HAP-1 (cell line): ENCODE data around the gene ABCF2.

ENCODE experiments used
- DNase-seq, 2 experiments: peaks; one replicate each; pipeline ENCODE4 v3.0.0-alpha.2; 2016 to 2020; ENCODE audit warnings: low spot score in 2 of 2
- H3K27me3 ChIP-seq: fragments of 250-450 bp; sonication (Bioruptor Pico); 2 replicates; pipeline ENCODE4 v1.5.1; 2020; ENCODE audit warnings: low read depth, mild to moderate bottlenecking, moderate library complexity
- H3K36me3 ChIP-seq: fragments of 250-450 bp; sonication (Bioruptor Pico); replicated peaks from 2 replicates; pipeline ENCODE4 v1.5.1; 2020; ENCODE audit warnings: mild to moderate bottlenecking
- H3K4me1 ChIP-seq: fragments of 250-450 bp; sonication (Bioruptor Pico); 2 replicates; pipeline ENCODE4 v1.5.1; 2020; ENCODE audit warnings: mild to moderate bottlenecking
- H3K4me3 ChIP-seq: fragments of 250-450 bp; sonication (Bioruptor Pico); 2 replicates; pipeline ENCODE4 v1.5.1; 2020; ENCODE audit warnings: mild to moderate bottlenecking, moderate library complexity
- H3K9me3 ChIP-seq: fragments of 250-450 bp; sonication (Bioruptor Pico); 2 replicates; pipeline ENCODE4 v1.5.1; 2020; ENCODE audit warnings: mild to moderate bottlenecking, moderate library complexity
- in situ Hi-C: fragments of 300-500 bp; cut with MboI; formaldehyde crosslinking; loops from 3 replicates; pipeline ENCODE4 v1.14.3; 2020; ENCODE audit warnings: low sequenced_read_pairs, inconsistent platforms, mixed read lengths

Gene ABCF2

DNA sequence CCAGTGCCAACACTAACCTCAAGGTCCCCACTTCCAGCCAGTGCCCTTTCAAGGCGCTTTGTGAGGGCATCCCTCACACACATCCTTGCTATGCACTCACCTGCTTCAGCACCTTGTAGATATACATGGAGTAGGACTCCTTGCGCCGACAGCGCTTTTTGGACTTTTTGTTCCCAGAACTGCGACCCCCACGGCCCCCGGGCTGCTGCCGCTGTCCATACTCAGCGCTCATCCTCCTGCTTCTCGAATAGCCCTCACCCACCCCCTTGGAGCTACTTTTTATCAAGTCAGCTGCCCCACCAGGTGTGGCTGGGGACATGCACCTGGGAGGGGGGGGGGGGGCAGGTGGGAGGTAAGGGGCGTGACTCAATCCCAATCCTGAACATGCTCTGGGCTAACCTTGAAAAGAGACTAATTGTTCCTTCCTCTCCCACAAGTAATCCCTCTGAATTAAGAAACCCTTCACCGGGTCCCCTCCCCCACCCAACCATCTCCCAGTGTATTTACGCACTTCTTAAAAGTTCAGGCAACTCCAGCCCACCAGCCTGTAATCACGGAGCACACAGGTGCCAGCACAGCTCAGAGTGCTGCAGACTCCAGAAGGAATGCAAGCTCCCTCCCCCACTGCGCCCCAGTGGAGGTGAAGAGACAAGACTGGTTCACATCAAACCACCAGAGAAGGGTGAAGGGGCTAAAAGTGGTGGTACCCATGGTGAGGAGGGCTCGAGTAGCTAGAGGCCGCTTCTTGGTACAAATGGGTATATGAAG, 16.7 kb downstream of the ABCF2 start, which contains the start of gene H2BK1:
H2BK1 (minus strand) TSS at position 402 of the 768 bp plus-strand sequence; CDS start at position 232, 170 bp downstream.
- Histone ChIP-seq H3K27me3 (peaks cover 8% of the 10 kb centered on the region; the same call in 1 of the 2 replicates), H3K4me1 (no peaks in the 10 kb centered on the region), H3K36me3 (peaks cover 28% of the 10 kb centered on the region), H3K4me3 (no peak within 1 kb of the TSS), H3K9me3 (no peaks in the 10 kb centered on the region)
- in situ Hi-C loops: no loop called here
- no peak for DNase-seq

DNA sequence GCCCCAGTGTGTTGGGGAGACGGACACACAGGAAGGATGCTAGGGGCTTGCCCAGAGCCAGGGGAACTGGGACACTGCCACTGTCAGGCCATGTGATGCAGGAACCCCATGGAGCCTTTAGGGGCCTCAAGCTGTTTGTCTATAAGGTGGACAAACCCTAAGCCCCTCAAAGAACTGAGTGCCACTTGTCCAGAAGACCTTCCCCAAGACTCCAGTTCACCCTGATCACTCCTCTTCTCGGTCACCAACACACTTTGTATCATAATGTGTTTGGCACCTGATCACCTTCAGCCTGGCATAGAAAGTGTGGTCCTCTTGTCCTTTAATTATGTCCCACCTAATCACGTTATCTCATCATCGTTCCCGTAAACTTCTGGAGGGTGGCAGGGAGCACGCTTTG, 17.4 kb downstream of the ABCF2 start:
- H3K27me3 ChIP-seq: peaks cover 13% of the 10 kb centered on the region; the same call in 1 of the 2 replicates
- no peak for DNase-seq
- in situ Hi-C loops: no loop called here
- no peaks in the 10 kb centered on the region for H3K4me1 ChIP-seq
- no peak overlapping the region for H3K4me3 ChIP-seq
- peaks cover 21% of the 10 kb centered on the region for H3K36me3 ChIP-seq
- no peaks in the 10 kb centered on the region for H3K9me3 ChIP-seq

DNA sequence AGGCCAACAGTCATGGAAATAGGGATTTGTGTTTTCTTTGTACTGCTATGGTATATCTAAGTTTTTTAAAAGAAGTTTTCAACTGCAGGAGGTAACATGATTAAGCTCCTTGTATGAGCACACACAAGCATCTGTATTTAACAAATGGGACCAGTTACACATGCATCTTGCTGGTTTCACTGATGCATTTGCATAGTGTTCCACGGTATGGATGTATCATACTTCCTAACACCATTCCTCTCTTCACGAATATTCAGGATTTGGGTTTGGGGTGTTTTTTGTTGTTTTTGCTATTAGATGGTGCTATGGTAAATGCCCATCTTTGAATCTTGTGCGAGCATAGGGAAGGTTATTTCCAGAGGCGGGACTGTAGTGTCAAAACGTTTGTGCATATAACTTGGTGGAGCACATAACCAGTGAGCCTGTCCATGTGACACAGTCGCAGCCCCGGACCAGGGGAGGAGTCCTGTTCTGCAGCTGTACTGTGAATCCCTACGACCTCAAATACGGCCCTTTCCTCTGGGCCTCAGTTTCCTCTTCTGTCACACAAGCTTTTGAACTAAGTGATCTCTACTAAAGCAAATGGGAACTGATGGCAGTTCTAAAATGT, 18.6 kb downstream of the ABCF2 start:
- peaks cover 19% of the 10 kb centered on the region; the same call in 1 of the 2 replicates for H3K27me3 ChIP-seq
- H3K4me3 ChIP-seq: no peak overlapping the region
- in situ Hi-C loops: no loop called here
- H3K4me1 ChIP-seq: no peaks in the 10 kb centered on the region
- no peaks in the 10 kb centered on the region for H3K9me3 ChIP-seq
- no peak for DNase-seq
- peaks cover 9% of the 10 kb centered on the region for H3K36me3 ChIP-seq

DNA sequence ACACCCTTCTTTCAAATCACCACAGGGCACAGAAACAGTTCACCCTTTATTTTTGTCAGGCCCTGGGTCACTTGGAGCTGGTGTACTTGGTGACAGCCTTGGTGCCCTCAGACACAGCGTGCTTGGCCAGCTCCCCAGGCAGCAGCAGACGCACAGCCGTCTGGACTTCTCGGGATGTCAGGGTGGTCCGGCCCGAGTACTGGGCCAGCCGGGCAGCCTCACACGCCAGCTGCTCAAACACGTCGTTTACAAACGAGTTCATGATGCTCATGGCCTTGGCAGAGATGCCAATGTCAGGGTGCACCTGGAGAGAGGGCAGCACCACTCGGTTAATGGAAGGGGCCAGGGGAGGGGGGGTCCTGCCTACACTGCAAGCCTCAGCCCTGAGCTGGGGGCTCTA, 19.2 kb downstream of the ABCF2 start:
- H3K4me1 ChIP-seq: no peaks in the 10 kb centered on the region
- in situ Hi-C loops: no loop called here
- H3K4me3 ChIP-seq: no peak overlapping the region
- DNase-seq: no peak
- peaks cover 21% of the 10 kb centered on the region; the same call in 1 of the 2 replicates for H3K27me3 ChIP-seq
- peaks cover 4% of the 10 kb centered on the region for H3K36me3 ChIP-seq
- no peaks in the 10 kb centered on the region for H3K9me3 ChIP-seq

DNA sequence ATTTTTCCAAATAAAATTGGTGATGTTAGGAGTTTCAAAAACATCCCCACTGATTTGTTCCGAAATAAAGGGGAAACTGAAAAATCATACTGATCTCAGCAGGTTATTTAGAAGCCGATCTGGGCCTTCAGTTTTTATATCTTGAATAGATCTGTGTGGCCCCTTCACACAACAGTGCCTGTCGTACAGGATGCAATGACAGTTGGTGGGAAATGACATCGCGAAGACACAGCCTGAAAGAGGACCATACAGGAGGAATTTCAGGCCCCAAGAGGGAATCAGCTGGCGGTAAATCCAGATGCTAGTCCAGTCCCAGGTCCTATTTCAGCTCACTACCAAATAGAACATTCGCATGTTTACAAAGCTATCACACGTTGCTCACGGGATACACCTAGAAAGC, 19.7 kb downstream of the ABCF2 start:
- Histone ChIP-seq H3K36me3 (peaks cover under 1% of the 10 kb centered on the region; the same call in 1 of the 2 replicates), H3K4me3 (no peak overlapping the region), H3K27me3 (peaks cover 26% of the 10 kb centered on the region; the same call in 1 of the 2 replicates), H3K4me1 (no peaks in the 10 kb centered on the region), H3K9me3 (no peaks in the 10 kb centered on the region)
- in situ Hi-C loops: no loop called here
- no peak for DNase-seq

GRCh38 chr7:151206914-151207313, 20.1 kb downstream of the ABCF2 start:
- in situ Hi-C loops: no loop called here
- H3K4me1 ChIP-seq: no peaks in the 10 kb centered on the region
- H3K9me3 ChIP-seq: no peaks in the 10 kb centered on the region
- no peak overlapping the region for H3K4me3 ChIP-seq
- DNase-seq: no peak
- H3K27me3 ChIP-seq: peaks cover 30% of the 10 kb centered on the region
- H3K36me3 ChIP-seq: no peaks in the 10 kb centered on the region

DNA sequence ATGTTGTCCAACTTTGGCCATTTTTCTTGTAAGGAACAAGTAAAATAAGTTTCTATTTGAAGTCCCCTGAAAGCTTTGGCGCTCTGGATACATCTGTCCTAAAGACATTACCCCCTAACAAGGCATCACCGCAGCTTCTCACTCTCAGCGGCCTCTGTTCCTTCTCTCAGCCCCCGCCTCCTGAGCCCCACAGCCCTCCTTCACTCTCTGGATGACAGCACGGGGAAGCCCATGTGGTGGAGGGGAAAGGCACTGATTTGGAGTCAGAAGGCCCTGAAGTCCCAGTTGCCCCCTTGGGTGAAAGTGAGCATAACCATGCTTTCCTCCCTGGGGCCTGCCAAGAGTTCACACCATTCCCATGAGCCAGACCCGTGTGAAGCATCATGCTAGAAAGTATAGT, 21.3 kb downstream of the ABCF2 start:
- in situ Hi-C loops: no loop called here
- Histone ChIP-seq H3K4me1 (no peaks in the 10 kb centered on the region), H3K27me3 (peaks cover 37% of the 10 kb centered on the region)

DNA sequence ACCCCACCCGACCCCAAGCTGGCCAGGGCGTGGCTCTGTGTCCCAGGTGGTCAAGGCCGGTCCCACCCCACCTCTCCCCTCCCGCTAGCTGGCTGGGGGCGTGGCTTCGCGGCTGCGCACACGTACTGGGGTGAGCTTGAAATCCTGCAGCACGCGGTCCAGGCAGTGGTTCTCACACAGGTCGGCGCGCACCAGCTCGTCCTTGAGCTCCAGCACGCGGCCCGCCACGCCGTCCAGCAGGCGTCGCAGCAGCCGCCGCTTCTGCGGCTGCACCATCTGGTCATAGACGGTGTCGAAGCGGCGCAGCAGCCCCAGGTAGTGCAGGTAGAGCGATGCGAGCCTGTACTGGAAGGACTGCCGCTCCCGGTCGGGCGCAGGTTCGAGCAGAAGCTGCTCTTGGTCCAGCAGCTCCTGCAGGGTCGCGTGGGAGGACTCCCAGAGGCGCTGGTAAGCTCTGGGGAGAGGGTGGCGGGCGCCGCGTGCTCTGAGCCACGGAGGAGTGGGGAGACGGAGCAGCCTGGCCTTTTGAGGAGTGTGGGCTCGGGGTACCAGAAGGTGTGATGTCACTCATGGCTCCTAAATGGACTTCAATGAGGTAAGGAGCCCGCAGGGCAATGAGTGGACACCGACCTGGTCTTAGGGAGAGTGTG, 22.5 kb downstream of the ABCF2 start:
- H3K36me3 ChIP-seq: no peaks in the 10 kb centered on the region
- no peaks in the 10 kb centered on the region for H3K9me3 ChIP-seq
- in situ Hi-C loops: no loop called here
- DNase-seq: no peak
- H3K27me3 ChIP-seq: peaks cover 37% of the 10 kb centered on the region
- H3K4me1 ChIP-seq: no peaks in the 10 kb centered on the region
- no peak overlapping the region for H3K4me3 ChIP-seq

More for the DNA sequence above, 21.3 kb downstream of the ABCF2 start:
- Histone ChIP-seq H3K4me3 (no peak overlapping the region), H3K9me3 (no peaks in the 10 kb centered on the region), H3K36me3 (no peaks in the 10 kb centered on the region)
- DNase-seq: no peak

DNA sequence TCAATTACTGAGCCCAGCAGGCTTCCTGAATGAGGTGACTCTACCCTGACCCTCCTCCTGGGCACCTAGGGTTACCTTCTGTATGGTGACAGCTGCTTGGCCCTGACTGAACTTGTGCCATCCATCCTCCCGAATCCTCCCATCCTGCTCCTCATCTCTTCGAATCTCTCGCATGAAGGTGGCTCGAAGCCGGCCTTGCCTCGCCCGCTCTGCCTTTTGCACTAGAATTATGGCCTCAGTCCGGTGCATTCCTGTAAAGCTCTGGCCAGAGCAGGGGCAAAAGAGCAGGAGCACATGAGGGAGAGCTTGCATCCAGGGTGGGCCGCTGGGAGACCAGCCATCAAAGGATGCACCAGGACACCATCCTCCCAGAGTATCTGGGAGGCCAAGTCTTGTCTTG, 24.2 kb downstream of the ABCF2 start:
- no peak for DNase-seq
- H3K9me3 ChIP-seq: no peaks in the 10 kb centered on the region
- H3K27me3 ChIP-seq: peaks cover 42% of the 10 kb centered on the region

DNA sequence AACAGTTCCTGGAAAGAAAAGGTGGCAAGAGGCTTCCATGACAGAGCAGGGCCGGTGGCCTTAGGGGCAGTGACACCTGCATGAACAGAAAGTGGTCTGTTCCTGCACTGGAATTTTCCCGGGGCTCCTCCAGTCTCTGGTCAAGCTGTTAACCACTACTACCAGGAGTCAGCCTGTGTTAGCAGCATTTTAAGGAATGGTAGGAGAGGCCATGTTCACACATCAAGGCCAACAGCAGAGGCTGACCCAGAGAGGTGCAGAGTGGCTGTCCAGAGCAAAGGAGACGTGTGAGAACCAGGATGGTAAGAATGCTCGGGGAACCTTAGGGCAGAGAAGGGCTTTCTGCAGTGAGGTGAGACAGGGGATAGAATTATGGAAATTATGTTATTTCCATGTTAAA, 25.3 kb downstream of the ABCF2 start:
- Histone ChIP-seq H3K27me3 (peaks cover 45% of the 10 kb centered on the region), H3K4me1 (no peaks in the 10 kb centered on the region), H3K4me3 (no peak overlapping the region), H3K36me3 (no peaks in the 10 kb centered on the region), H3K9me3 (no peaks in the 10 kb centered on the region)
- in situ Hi-C loops: no loop called here
- DNase-seq: no peak

More for the DNA sequence above, 24.2 kb downstream of the ABCF2 start:
- Histone ChIP-seq H3K4me1 (no peaks in the 10 kb centered on the region), H3K36me3 (no peaks in the 10 kb centered on the region), H3K4me3 (no peak overlapping the region)
- in situ Hi-C loops: no loop called here

DNA sequence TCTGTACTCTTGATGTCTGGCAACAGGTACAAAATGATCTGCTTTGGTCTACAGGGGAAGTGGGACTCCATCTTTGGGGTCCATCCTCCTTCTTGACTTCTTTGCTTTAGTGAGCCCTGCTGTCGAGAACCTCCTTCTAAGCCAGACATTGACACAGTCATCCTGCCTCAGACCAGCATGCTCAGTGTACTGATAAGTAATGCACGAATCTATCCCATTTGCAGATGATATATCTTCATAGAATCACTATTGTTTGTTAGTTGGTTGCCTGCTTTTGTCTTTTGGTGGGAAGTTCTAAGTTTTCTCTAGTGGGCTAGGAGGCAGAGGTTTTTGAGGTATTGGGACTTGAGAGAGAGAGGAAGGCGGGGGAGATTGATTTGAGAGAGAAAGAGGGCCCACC, 25.7 kb downstream of the ABCF2 start:
- Histone ChIP-seq H3K4me1 (no peaks in the 10 kb centered on the region), H3K36me3 (no peaks in the 10 kb centered on the region), H3K9me3 (no peaks in the 10 kb centered on the region), H3K27me3 (peaks cover 49% of the 10 kb centered on the region), H3K4me3 (no peak overlapping the region)
- in situ Hi-C loops: no loop called here
- no peak for DNase-seq

GRCh38 chr7:151198945-151199848, 27.8 kb downstream of the ABCF2 start:
- Histone ChIP-seq H3K4me3 (no peak overlapping the region), H3K27me3 (peaks cover 61% of the 10 kb centered on the region), H3K9me3 (no peaks in the 10 kb centered on the region), H3K4me1 (no peaks in the 10 kb centered on the region), H3K36me3 (no peaks in the 10 kb centered on the region)
- DNase-seq: no peak
- in situ Hi-C loops: no loop called here

DNA sequence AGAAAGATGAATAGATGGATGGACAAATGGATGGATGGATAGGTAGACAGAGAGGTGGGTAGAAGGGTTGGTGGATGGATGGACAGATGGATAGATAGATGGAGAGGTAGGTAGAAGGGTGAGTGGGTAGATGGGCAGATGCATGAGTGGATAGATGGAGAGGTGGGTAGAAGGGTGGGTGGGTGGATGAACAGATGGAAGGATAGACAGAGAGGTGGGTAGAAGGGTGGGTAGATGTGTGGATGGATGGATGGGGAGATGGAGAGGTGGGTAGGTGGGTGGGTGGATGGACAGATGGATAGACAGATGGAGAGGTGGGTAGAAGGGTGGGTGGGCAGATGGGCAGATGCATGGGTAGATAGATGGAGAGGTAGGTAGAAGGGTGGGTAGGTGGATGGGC, 29.1 kb downstream of the ABCF2 start:
- H3K9me3 ChIP-seq: no peaks in the 10 kb centered on the region
- peaks cover 56% of the 10 kb centered on the region for H3K27me3 ChIP-seq
- no peak overlapping the region for H3K4me3 ChIP-seq
- H3K36me3 ChIP-seq: no peaks in the 10 kb centered on the region
- in situ Hi-C loops: no loop called here
- DNase-seq: no peak
- H3K4me1 ChIP-seq: no peaks in the 10 kb centered on the region
